AML-193 (cell line): ENCODE results near the gene OLFM1.

Experiments used
- DNase-seq, 2 experiments: peaks; one replicate each; lab custom pipeline; 2025; lab: John Stamatoyannopoulos, UW

Gene OLFM1

DNA sequence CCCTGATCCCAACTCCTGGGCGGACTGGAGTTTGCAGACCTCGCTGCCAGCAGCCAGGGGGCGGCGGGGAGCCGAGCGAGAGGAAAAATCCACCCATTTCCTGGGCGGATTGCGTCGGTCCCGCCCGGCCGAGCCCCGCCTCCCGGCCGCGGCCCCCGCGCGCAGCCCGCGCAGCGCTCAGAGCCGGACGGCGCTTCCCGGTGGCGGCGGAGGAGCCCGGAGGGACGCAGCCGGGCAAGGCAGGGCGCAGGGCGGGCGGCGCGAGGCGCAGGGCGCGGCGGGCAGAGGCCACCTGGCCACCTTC is at the start of gene OLFM1:
Gene OLFM1, plus strand, starts transcription at position 180 of the 304 bp plus-strand sequence. CDS start 322 bp downstream, outside the sequence.
- no peak for DNase-seq

DNA sequence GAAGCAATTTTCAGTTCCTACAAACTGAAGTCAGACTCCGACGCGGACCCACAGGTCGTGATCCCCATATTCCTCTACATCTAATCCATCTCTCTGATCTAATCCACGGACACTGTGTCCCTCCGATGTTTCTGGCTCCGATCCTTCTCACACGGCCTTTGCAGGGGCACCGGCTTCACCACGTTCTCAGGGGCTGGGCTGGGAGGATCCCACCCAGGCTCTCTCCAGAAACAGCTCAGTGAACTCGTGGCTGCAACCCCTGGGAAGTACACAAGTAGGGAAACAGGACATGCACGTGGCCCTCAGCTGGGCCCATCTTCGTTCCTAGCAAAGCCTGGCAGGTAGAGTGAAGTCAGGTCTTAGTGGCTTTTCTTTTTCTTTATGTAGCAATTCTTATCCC is 49.1 kb upstream of the OLFM1 start:
- DNase-seq, result no peak

DNA sequence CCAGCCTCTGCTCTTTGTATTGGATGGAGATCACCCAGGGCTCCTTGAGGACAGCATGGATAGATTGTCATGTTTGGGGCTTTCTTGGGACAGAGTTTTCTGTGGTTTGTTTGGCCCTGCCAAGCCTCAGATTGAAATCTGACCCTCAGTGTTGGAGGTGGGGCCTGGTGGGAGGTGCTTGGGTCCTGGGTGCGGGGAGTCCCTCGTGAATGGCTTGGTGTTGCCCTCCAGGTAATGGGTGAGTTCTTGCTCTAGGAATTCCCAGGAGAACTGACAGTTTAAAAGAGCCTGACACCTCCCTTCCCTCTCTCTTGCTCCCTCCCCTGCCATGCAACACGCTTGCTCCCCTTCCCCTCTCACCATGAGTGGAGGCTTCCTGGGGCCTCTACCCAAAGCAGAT is 48.6 kb upstream of the OLFM1 start:
- DNase-seq, result no peak

DNA sequence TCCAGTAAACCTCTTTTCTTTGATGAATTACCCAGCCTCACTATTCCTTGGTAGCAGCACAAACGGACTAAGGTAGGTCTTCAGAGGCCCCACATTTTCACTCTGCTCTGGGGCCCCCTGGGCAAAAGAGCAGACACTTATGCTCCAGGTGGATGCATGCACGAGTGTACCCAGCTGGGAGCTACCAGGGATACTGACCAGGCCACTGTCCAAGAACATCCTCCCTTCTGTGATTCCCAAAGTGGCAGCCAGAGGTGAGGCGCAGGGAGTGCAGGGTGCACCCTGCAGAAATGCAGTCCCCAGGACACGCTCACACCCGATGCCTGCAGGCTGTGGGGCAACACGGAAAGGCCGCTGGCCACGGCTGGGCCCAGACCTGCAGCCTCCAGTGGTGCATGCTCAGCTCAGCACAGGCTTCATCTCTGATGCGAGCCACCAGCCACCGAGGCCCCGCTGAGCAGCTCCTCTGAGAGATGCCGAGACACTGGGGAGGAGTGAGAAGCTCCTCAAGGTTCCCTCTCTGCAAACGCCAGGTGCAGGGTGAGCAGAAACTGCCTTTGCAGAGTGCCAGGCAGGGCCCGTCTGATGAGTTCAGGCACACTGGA is 48.1 kb upstream of the OLFM1 start:
- no peak for DNase-seq

DNA sequence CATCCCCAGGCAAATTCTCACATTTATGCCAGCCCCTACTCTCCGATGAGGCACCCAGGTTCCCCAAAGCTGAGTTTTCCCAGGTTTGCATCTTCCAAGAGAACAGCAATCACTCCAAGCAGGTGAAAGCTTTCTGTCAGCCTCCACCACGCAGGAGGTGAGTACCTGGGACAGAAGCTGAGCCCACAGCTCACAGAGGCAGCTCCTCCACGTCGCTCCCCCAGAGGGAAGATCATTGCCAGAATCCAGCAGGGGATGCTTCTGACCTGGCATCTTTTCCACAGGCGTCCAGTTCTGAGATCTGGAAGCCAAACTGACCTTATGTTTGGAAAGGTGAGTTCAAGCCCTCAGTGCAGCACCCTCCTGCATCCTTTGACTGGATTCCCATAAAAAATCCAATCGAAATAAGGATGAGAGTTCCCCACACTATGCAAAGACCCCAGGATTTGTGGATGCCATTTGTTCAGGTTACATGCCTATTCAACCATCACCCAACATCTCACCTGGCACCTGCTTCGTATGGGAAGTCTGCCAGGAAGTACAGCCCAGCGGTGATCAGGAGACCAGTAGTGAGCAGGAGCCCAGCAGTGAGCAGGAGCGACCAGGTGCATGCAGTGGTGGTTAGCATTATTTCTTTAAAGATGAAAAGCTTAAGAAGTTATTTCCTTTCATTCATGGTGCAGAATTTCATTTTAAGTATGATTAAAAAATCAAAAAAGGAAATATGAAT is 47.4 kb upstream of the OLFM1 start:
- no peak for DNase-seq

DNA sequence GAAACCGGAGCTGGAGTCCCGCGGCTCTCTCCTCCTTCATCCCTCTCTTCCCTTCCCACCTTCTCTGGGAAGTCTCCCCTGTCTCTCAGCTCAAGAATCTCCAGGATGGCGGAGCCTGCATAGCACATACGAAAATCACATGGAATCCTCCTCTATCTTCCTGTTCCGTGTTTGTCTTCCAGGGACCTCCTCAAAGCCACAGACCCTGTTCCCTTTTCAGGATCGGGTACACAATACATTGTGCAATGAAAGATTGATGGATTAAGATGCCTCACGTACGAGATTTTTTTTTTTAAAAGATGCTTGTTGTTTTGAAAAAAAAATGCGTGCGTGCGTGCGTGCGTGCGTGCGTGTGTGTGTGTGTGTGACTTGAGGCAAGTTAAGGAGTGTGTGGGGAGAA is 46.6 kb upstream of the OLFM1 start:
- no peak for DNase-seq

DNA sequence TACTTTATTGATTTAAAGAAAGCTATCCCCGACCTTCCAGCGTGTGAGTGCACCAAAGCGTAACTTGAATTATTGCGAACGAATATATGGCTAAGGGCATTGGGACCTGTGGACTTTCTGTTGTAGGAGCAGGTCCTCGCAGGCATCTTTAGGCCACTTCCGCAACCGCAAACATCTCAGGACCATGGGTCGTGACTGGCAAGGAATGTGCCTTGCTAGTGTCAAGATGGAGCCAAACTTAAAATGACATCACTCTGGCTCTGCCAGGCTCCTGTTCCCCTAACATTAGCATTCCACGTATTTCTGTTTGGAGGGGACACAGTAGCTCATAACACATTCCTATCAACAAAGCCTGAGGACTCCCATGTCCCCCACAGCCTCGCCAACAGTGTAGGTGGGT is 44.1 kb upstream of the OLFM1 start:
- no peak for DNase-seq

DNA sequence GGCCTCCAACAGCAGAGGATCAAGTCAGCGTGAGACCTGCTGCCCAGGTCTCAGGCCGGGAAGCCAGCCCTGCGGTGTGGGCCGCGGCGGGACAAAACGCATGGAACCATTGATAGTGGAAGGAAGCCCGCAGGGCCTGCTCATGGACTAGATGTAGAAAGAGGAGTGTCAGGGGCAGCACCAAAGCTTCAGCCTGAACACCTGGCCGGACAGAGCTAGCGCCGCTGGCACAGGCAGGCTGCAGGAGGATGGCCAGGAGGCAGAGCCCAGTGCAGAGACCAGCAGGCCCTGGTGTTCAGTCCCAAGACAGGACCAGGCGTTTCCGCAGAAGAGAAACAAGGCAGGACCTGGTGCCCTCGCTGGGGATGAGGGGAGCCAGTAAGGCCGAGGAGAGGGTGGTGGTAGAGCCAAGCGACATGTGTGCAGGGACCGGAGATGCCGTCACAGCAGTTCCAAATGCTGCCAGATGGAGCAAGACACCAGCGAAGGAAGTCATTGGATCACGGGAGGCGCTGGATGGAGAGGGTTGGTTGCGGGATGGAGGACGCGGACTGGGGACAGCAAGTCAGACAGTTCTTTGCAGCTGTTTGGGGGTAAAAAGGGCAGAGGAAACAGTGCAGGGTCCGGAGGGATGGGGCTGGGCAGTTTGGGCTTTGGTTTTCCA is 42.1 kb upstream of the OLFM1 start:
- no peak for DNase-seq

DNA sequence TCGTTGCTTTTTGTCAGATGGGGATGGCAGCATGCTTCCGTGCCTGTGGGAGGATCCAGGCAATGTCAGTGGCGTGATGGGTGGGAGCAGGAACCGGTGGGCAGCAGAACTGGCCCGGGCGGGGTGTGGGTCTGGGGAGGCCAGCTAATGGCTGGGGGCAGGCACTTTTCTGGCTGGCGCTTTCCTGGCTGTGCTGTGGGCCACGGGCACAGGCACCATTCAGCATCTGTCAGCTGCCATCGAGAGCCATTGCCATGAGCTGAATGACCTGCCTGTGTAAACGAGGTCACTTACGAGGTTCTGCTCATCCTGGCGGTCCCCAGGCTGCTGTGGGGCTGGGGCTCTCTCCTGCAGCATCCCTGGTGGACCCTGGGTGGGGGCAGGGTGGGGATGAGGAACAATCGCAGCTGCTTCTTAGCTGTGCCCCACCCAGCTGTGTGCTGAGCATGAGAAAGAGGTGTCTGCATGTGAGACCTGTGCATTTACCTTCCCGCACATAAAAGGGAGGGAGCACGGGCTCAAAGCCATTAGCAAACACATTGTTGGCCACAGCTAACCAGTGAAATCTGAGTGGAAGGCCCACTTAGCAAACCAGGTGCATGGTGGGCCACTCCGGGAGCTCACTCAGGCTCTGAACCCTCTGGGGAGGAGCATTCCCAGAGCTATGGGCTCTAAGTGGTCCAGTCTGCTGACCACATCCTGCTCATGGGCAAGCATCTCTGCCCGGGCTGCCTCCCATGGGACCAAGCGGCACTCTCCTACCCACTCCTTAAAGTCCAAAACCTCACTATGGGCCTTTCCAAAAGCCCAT is 41.3 kb upstream of the OLFM1 start:
- no peak for DNase-seq

DNA sequence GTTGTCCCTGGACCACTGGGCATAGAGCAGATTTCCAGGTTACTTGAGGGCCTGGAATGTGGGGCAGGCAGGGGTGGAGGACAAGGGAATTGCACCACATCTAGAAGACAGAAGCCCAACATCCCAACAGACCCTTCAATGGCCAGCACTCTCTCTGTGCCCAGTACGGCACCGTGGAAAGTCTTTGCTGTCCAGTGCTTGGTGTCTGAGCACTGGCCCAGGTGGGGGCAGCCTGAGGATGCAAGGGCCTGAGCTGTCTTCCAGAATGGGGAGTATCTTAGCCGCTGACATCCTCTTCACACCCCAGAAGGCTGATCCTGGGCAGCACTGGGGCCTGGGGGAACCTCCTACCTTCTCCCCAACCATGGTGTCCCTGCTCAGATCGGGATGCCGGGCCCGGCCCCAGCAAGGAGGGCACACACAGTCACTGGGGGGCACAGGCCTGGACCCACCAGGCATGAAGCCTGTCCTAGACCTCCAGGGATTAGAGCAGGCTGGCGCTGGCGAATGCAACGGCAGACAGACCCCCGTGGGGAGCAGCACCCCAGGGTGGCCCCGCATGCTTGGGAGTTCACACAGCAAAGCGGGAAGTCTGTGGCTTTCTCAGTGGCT is 40.6 kb upstream of the OLFM1 start:
- no peak for DNase-seq

DNA sequence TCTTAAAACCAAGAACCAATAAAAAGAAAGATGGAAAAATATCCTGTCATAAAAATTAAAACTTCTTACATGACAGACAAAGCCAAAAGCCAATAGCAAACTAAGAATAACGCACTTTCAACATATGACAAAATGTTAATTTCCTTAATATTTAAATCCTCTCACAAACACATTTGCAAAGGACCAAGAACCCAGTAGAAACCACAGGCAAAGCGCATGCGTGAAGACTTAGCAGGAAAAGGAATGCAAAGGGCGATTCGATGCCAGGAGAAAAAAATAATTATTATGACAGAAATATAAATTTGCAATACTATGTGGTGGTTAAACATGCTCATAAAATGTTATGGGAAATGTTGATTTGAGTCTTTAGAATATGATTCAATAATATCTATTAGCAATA is 39.9 kb upstream of the OLFM1 start:
- DNase-seq, result no peak

DNA sequence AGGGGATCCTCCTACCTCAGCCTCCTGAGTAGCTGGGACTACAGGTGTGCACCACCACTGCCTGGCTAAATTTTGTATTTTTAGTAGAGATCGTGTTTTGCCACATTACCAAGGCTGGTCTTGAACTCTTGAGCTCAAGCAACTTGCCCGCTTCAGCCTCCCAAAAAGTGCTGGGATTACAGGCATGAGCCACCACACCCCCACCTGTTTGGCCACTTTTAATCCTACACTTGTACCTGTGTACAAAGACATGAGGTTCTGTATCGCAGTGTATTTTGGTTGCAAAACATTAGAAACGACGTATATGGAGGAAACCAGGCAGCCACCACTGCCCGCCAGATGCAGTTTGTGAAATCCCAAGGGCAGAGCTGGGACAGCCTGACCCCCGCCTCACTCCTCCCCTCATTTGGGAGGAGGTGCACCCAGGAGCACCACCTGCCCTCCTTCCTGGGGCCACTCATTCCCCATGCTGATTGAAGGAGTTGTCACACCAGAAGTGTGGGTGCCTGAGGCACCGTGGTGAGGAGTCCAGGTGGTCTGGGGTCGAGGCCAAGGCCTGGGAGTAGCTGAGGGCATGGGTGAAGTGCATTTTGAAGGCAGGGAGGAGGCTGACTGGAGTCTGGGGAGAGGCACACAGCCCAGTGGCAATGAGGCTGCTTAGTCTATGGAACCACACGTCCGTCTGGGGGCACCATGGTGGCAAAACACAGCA is 39.3 kb upstream of the OLFM1 start:
- DNase-seq, result no peak

DNA sequence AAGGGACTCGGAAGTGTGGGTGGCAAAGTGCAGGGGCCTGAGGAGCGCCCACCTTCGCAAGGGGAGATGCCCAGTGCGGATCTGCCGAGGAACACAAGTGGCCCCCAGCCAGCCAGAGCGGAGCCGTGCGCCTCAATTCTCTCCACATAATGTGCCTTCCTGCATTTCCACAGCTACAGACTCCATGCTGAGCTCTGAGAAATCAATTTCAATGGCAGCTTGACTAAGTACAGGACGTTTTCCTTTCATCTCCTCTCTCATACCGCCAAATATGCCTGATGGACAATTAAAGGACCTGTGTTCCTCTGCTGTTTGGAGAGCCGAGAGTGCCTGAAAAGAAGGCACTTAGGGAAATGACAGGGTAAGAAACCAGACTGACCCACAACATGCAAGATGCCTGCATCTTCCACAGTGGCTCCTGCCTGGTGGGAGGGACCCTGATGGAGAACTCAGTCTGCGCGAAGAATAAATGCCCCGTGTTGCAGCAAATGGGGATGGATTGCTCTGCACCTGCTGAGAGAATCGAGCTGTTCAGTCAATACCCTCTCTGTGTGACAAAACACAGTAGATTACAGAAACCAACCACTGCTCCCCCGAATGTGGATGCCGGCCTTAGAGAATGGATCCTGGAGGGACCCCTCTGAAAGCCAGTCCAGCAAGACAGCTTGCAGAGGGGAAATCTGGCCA is 38.6 kb upstream of the OLFM1 start:
- DNase-seq, result no peak

DNA sequence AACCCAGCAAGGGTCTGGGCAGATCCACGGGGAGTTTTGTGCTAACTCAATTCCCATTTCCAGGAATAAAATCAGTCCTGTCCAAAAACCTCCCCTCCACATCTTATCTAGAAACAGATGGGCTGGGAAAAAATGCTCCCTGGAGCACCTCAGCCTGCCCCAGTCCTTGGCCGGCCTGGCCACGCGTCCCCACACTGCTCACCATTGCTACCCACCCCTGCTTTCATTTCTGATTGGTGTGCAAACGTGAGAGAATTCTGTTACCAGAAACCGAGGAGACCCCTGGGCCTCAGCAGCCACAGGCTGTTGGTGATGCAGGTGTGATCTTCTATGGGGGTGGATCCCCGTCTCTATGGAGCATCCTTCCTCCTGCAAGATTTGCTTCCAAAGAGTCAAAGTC is 38.0 kb upstream of the OLFM1 start:
- DNase-seq, result no peak

DNA sequence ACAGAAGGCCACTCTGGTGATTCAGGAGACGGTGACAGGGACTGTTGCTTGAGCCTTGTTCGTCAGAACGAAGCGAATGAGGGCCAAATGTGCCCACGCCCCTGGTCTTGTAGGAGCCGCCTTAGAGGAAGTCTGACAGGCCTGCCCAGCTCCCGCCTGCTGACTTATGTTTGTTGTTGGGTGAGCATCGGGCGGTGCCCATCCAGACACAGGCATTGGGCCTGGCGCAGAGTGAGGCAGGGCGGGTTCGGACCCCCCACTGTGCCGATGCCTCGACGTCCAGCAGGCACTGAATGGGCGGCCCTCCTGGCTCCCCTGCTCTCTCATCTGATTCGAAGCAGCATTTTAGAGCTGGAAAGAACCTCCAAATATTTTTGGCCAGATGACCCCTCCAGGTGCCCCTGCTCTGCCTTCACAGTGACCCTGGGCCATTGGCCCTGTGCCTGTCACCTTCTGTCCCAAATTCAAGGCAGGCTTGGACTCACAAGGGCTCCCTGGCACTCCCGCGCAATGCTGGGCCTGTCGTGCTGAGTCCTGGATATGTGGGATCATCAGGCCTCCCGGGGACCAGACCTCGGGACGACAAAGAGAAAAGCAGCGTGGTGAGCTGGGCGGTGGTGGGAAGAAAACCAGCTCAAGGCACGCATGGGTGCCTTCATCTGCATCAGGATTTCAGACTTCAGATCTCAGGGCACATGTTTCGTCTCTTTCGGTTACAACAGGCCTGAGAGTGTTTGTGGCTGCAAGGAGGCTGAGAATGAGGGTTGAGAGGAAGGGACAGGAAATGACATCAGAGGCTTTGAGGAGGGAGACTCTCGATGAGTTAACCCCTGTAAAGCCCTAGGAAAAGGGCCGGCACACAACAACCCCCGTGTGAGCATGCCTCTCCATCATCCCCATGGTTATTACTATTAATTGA is 37.1 kb upstream of the OLFM1 start:
- no peak for DNase-seq

DNA sequence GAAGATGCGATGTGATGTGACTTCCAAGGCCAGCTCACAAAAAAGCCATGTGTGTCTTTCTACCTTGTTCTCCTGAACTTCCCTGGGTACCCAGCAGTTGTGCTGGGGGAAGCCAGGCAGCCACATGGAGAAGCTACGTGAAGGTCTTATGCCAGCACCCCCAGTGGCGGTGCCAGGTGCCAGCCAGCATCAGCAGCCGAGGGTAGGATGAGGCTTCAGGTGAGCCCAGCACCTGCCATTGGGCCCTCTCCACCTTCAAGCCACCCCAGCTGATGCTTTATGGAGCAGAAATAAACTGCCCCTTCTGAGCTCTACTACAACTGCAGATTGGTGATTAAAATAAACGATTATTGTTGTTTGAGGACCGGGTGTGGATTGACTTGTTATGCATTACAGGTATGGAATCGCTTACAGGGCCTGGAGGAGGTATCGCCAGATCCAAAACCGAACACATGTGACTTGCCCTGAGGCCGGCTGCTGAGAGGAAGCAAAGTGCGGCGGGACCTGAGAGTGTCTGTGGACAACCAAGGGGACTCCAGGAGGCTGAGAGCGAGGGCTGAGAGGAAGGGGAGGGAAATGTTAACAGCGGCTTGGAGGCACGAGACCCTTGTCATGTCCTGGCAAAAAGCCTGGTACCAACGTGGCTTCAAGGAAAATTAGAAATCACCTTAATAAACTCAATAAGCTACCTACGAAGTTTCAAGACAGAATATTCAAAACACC is 36.0 kb upstream of the OLFM1 start:
- DNase-seq, result no peak

DNA sequence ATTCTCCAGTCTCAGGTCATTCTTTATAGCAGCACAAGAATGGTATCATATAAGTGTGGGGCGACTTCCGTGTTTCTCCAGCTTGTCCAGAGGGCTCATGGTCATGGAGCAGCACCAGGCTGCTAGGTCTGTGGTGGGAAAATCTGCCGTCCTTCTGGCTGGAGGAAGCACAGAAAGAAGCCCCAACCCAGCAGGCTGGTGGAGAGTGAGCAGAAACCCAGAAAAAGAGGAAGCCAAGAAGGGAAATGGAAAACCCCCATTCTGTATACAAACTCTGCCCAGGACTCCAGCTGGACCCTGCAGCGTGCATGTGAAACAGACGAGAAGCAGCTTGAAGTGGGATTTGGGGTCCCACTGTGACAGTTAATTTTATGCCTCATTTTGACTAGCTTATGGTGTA is 34.3 kb upstream of the OLFM1 start:
- no peak for DNase-seq

DNA sequence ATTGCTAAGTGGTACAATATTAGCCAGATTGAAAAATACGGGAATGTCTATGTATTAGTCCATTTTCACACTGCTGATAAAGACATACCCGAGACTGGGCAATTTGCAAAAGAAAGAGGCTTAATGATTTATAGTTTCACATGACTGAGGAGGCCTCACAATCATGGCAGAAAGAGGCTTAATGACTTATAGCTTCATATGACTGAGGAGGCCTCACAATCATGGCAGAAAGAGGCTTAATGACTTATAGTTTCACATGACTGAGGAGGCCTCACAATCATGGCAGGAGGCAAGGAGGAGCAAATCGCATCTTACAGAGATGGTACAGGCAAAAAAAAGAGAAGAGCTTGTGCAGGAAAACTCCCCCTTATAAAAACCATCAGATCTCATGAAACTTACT is 32.3 kb upstream of the OLFM1 start:
- no peak for DNase-seq

DNA sequence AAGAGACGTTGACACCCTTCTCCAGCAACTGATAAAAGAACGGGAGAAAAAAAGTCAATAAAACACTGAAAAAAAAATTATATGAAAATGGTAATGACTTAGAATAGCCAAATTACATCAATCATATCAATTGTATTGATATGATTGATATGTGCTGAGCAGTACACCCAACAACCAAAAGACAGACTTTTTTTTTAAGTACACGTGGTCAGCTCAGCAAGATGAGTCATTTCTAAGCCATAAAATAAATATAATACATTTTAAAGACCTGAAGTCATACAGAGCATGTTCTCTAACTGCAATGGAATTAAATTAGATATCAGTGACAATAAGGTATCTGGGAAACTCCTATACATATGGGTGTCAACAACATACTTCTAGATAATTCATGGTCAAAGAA is 30.9 kb upstream of the OLFM1 start:
- no peak for DNase-seq
